Activated CD4-positive, alpha-beta T cell treated with anti-CD3 and anti-CD28 coated beads, Interleukin-2, amount 10 ng/mL, durations not matched to agents 24 days and 14 days (primary cell): ENCODE data around the gene SLC49A4. TPM values are rescaled to one million over a fixed set of nuclear protein-coding genes. Genes with fewer than 3 reads are reported as not detected.

ENCODE experiments used
- DNase-seq: peaks from one replicate; pipeline ENCODE4 v3.0.0; 2022
- H3K27ac Mint-ChIP-seq: one replicate; pipeline ENCODE4 v1.8.0; 2022; ENCODE audit warnings: mild to moderate bottlenecking, mixed read lengths
- H3K27me3 Mint-ChIP-seq: one replicate; pipeline ENCODE4 v1.8.0; 2022; ENCODE audit warnings: mixed read lengths
- H3K36me3 Mint-ChIP-seq: one replicate; pipeline ENCODE4 v1.8.0; 2022; ENCODE audit warnings: low read depth, mild to moderate bottlenecking, mixed read lengths
- H3K4me1 Mint-ChIP-seq: one replicate; pipeline ENCODE4 v1.8.0; 2021; ENCODE audit warnings: mixed read lengths
- H3K4me3 Mint-ChIP-seq: one replicate; pipeline ENCODE4 v1.8.0; 2022; ENCODE audit warnings: mild to moderate bottlenecking, moderate library complexity, mixed read lengths
- H3K9me3 Mint-ChIP-seq: one replicate; pipeline ENCODE4 v1.8.0; 2021; ENCODE audit warnings: mixed read lengths
- intact Hi-C: fragments of 100-400 bp; cut with micrococcal nuclease; formaldehyde crosslinking; loops from one replicate; pipeline ENCODE4 v1.15.1; 2023
- total RNA-seq: library from RNA; stranded (reverse); gene quantifications from 2 replicates; pipeline ENCODE4 v1.2.3, GENCODE V29; 2022

Gene SLC49A4
- total RNA-seq, 1 donor from 2014 or later: 1.4 TPM

GRCh38 chr3:122857019-122857418, 62.1 kb downstream of the SLC49A4 start:
- no peak for DNase-seq
- H3K27ac Mint-ChIP-seq: no peak overlapping the region
- H3K4me1 Mint-ChIP-seq: peaks cover 6% of the 10 kb centered on the region
- H3K4me3 Mint-ChIP-seq: no peak overlapping the region
- intact Hi-C loops: no loop called here
- H3K27me3 Mint-ChIP-seq: no peaks in the 10 kb centered on the region
- H3K36me3 Mint-ChIP-seq: peaks cover 4% of the 10 kb centered on the region
- no peaks in the 10 kb centered on the region for H3K9me3 Mint-ChIP-seq

GRCh38 chr3:122858373-122858772, 63.5 kb downstream of the SLC49A4 start:
- DNase-seq: no peak
- Mint-ChIP-seq H3K27ac (no peak overlapping the region), H3K9me3 (no peaks in the 10 kb centered on the region), H3K4me3 (no peak overlapping the region), H3K4me1 (peaks cover 6% of the 10 kb centered on the region), H3K27me3 (no peaks in the 10 kb centered on the region), H3K36me3 (peaks cover 4% of the 10 kb centered on the region)
- intact Hi-C loops: no loop called here

DNA sequence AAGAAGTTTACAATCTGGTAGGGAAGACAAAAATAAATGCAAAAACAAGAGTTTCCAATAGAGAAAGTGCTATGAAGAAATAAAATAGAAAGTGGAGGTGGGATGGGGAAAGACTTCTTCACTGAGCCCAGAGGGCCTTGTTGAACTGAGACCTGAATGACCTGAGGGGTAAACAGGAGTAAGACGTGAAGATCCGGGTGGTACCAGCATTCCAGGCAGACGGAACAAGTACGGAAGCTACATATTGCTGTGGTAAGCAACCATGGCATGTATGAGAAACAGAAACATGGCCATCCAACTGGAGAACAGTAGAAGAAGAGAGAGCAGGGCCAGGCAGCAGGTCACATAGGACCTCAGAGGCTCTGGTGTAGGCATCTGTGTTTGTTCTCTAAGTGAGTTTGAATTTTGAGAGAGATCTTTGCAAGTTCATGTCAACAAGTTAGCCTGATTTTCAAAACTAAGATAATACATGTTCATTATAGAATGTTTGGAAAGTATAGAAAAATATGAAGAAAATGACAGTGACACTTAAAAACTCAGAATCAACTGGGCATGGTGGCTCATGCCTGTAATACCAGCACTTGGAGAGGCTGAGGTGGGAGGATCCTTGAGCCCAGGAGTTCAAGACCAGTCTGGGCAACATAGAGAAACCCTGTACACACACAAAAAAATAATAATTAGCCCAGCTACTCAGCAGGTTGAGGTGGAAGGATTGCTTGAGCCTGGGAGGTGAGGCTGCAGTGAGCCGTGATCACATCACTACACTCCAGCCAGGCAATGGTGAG, 64.3 kb downstream of the SLC49A4 start:
- H3K4me3 Mint-ChIP-seq: no peak overlapping the region
- DNase-seq: peak; percentile 27
- intact Hi-C loops: no loop called here
- H3K9me3 Mint-ChIP-seq: no peaks in the 10 kb centered on the region
- H3K36me3 Mint-ChIP-seq: peaks cover 4% of the 10 kb centered on the region
- H3K4me1 Mint-ChIP-seq: peaks cover 6% of the 10 kb centered on the region
- no peak overlapping the region for H3K27ac Mint-ChIP-seq
- H3K27me3 Mint-ChIP-seq: no peaks in the 10 kb centered on the region

DNA sequence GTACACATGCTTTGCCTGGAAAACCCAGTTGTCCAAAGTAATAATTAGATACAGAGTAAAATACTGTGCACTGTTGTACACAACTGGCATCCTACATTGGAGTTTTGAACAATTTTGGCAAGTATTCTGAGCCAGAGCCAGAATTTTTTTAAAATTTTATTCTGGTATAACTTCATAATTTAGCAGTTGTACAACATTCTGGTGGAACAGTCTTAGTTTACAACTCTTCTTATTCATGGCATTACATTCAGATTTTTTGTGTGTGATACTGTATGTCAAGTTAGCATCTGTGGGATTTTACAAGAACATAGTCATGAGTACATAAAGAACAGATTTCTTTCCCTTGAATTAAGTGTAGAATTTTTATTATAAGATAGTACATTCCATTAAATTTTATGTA, 67.5 kb downstream of the SLC49A4 start:
- intact Hi-C loops: no loop called here
- Mint-ChIP-seq H3K27ac (no peak overlapping the region), H3K4me3 (no peak overlapping the region), H3K36me3 (peaks cover 2% of the 10 kb centered on the region), H3K4me1 (no peaks in the 10 kb centered on the region), H3K27me3 (no peaks in the 10 kb centered on the region), H3K9me3 (no peaks in the 10 kb centered on the region)
- no peak for DNase-seq

DNA sequence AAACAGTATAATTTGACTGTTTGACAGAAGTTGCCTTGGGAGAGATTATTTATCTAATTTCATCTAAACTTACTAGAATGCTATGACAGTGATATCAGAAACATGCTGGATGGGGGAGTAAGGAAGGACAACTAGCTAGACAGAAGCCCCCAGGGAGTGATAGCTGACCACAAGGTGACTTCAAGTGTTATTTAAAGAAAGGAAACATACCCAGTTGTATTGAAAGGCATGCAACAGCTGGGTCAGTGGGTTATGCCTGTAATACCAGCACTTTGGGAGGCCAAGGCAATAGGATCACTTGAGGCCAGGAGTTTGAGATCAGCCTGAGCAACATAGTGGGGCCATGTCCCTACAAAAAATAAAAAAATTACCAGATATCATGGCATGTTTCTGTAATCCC, 69.6 kb downstream of the SLC49A4 start:
- intact Hi-C loops: no loop called here
- Mint-ChIP-seq H3K36me3 (peaks cover 2% of the 10 kb centered on the region), H3K27me3 (no peaks in the 10 kb centered on the region), H3K27ac (no peak overlapping the region), H3K4me1 (no peaks in the 10 kb centered on the region), H3K4me3 (no peak overlapping the region), H3K9me3 (no peaks in the 10 kb centered on the region)
- peak; percentile 43 for DNase-seq

DNA sequence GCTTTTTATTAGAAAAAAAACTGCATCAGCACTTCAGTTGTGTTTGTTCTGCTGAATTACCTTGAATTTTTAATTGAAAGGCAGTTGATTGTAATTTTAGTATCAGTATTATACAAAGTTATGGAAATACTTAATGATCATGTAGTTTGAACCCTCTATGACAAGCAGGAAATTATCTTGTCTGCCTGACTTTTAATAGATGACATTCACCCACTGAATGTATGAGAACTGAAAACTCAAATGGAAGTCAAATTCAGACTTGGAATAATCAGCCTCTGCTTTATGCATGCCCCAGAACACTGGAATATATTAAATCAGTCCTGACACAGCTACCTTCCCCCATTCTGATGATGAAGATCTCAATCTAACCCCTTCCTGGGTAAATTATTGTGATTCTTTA, 73.5 kb downstream of the SLC49A4 start:
- Mint-ChIP-seq H3K9me3 (no peaks in the 10 kb centered on the region), H3K27ac (no peak overlapping the region), H3K4me1 (no peaks in the 10 kb centered on the region), H3K27me3 (no peaks in the 10 kb centered on the region), H3K4me3 (no peak overlapping the region), H3K36me3 (no peaks in the 10 kb centered on the region)
- DNase-seq: peak; percentile 7
- intact Hi-C loops: no loop called here

- DNase-seq: peak; percentile 41
- Mint-ChIP-seq H3K27me3 (no peaks in the 10 kb centered on the region), H3K27ac (no peak overlapping the region), H3K36me3 (peaks cover 9% of the 10 kb centered on the region), H3K4me1 (peaks cover 9% of the 10 kb centered on the region), H3K9me3 (peaks cover 4% of the 10 kb centered on the region), H3K4me3 (no peak overlapping the region)
- intact Hi-C loops: no loop called here
Measured at GRCh38 chr3:122873741-122874515, 79.1 kb downstream of the SLC49A4 start.

DNA sequence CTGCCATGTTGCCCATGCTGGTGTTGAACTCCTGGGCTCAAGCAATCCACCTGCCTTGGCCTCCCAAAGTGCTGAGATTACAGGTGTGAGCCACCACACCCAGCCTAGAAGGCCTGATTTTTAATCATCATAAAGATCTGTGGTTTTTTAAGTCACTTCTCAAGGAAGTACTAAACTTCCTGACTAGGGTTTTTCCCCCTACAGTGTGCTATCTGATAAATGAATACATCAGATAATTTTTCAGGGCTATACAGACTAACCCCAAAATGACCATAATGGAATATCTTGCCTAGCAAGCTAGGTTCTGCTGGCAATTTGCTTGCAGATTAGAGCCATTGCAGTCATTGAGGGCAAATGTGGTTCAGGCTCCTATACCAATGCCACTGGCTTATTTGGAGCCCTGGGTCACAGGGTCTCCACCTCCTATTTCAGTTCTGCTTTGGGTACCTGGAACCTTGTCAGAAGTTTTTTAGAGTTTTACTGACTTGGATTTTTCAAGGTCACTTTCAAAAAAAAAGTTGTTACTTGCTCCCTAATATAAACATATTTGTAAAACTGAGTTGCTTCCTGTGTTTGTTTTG, 80.8 kb downstream of the SLC49A4 start:
- no peak for DNase-seq
- Mint-ChIP-seq H3K4me3 (no peak overlapping the region), H3K9me3 (peaks cover 4% of the 10 kb centered on the region), H3K27ac (no peak overlapping the region), H3K36me3 (peaks cover 10% of the 10 kb centered on the region), H3K27me3 (no peaks in the 10 kb centered on the region), H3K4me1 (peaks cover 9% of the 10 kb centered on the region)
- intact Hi-C loops: no loop called here

- H3K36me3 Mint-ChIP-seq: peaks cover 3% of the 10 kb centered on the region
- no peak for DNase-seq
- H3K4me3 Mint-ChIP-seq: no peak overlapping the region
- peaks cover 9% of the 10 kb centered on the region for H3K4me1 Mint-ChIP-seq
- intact Hi-C loops: no loop called here
- no peaks in the 10 kb centered on the region for H3K9me3 Mint-ChIP-seq
- peaks cover 1% of the 10 kb centered on the region for H3K27me3 Mint-ChIP-seq
- H3K27ac Mint-ChIP-seq: no peak overlapping the region
Measured at GRCh38 chr3:122880173-122880572, 85.3 kb downstream of the SLC49A4 start.

- no peak overlapping the region for H3K4me3 Mint-ChIP-seq
- H3K36me3 Mint-ChIP-seq: peaks cover 3% of the 10 kb centered on the region
- peaks cover 3% of the 10 kb centered on the region for H3K27me3 Mint-ChIP-seq
- no peak overlapping the region for H3K27ac Mint-ChIP-seq
- intact Hi-C loops: no loop called here
- H3K9me3 Mint-ChIP-seq: no peaks in the 10 kb centered on the region
- DNase-seq: no peak
- H3K4me1 Mint-ChIP-seq: peaks cover 6% of the 10 kb centered on the region
Measured at GRCh38 chr3:122880624-122881023, 85.8 kb downstream of the SLC49A4 start.

DNA sequence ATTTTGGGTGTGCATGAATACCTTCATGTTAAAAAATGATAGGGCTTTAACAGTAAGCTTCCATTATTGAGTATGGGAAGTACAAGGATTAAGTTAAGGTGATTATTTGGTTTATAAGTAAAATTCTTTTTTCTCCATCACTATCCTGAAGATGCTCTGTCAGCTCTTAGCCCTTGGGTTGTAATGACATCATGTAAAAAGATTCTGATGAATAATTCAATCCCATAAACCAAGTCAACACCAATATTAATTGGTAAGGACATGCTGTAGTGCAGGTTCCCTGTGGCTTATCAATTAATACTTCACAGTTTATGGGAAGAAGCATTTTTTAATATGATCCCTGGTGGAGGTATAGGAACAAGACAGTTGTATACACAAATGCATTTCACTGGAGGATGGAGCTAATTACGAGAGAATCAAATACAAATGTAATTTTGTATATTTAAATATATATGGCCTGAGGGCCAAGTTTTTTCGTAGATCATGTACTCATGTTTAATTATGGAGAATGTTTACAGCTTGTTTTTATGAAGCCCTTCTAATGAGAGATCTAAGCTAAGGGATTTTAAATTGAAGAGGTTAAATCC, 87.6 kb downstream of the SLC49A4 start:
- peaks cover 1% of the 10 kb centered on the region for H3K36me3 Mint-ChIP-seq
- H3K4me1 Mint-ChIP-seq: no peaks in the 10 kb centered on the region
- no peak for DNase-seq
- H3K9me3 Mint-ChIP-seq: no peaks in the 10 kb centered on the region
- intact Hi-C loops: no loop called here
- H3K27ac Mint-ChIP-seq: no peak overlapping the region
- H3K27me3 Mint-ChIP-seq: peaks cover 4% of the 10 kb centered on the region
- H3K4me3 Mint-ChIP-seq: no peak overlapping the region

GRCh38 chr3:122886251-122886650, 91.4 kb downstream of the SLC49A4 start:
- intact Hi-C loops: no loop called here
- Mint-ChIP-seq H3K27ac (no peak overlapping the region), H3K4me3 (no peak overlapping the region), H3K36me3 (no peaks in the 10 kb centered on the region), H3K9me3 (no peaks in the 10 kb centered on the region), H3K4me1 (peaks cover 9% of the 10 kb centered on the region), H3K27me3 (peaks cover 4% of the 10 kb centered on the region)
- DNase-seq: no peak

DNA sequence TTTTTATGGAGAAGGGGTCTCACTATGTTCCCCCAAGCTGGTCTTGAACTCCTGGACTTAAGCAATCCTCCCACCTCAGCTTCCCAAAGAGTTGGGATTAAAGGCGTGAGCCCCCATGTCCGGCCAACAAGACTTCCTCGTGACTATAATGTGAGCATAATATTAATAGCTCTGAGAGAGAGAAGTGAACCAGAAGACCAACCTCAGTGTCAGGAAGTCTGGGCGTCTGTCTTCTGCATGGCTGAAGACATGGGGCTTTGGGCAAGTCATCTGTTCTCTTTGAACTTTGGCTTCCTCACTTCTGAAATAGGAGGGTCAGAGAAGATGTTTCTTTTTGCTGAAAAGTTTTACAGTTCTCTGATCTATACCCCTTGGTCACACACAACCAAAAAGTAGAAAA, 92.1 kb downstream of the SLC49A4 start:
- DNase-seq: no peak
- Mint-ChIP-seq H3K27me3 (peaks cover 4% of the 10 kb centered on the region), H3K4me1 (peaks cover 9% of the 10 kb centered on the region), H3K4me3 (no peak overlapping the region), H3K9me3 (no peaks in the 10 kb centered on the region), H3K27ac (no peak overlapping the region), H3K36me3 (no peaks in the 10 kb centered on the region)
- intact Hi-C loops: no loop called here
